ENCODE data around the gene DNAJB1. TPM values are rescaled to one million over a fixed set of nuclear protein-coding genes. Genes with fewer than 3 reads are reported as not detected.

DNAJB1 gene
- total RNA-seq, 4 donors from 2014 or later: 45.9 to 104 (median 66.3) TPM

DNA sequence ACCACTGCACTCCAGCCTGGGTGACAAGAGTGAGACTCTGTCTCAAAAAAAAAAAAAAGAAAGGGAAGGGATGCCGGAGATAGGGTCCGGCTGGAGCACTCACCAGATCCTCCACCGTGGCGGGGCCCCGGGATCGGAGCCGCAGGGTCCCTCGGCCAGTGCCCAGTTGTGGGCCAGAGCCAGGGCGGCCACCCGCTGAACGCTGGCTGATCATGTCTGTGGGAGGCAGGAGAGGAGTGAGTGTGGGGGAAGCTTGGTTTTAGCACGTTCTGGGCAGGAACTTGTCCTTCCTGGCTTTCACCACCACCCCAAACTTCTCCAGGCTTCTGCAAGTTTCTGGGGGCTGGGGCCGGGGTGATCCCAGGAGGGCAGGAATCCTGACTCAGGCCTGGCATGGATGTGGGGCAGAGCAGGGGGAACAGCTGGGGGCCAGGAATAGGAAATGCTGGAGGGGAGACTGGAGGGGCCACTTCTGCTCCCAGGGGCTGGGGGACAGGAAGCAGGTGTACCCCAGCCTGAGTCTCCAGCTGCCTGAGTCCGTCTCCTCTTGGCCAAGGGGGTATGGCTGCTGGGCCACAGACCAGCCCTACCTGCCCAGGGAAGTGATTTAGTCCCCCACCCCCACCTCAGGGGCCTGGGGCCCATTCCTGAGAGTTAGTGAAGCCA lies 38.8 kb downstream of the DNAJB1 start:
- TF ChIP-seq CTCF (IDR thresholded peaks at IDR 0.05; ENCODE audit: low read depth): no peak

GRCh38 chr19:14478113-14478545 lies 40.1 kb downstream of the DNAJB1 start:
- TF ChIP-seq CTCF (IDR thresholded peaks at IDR 0.05; ENCODE audit: low read depth): no peak

DNA sequence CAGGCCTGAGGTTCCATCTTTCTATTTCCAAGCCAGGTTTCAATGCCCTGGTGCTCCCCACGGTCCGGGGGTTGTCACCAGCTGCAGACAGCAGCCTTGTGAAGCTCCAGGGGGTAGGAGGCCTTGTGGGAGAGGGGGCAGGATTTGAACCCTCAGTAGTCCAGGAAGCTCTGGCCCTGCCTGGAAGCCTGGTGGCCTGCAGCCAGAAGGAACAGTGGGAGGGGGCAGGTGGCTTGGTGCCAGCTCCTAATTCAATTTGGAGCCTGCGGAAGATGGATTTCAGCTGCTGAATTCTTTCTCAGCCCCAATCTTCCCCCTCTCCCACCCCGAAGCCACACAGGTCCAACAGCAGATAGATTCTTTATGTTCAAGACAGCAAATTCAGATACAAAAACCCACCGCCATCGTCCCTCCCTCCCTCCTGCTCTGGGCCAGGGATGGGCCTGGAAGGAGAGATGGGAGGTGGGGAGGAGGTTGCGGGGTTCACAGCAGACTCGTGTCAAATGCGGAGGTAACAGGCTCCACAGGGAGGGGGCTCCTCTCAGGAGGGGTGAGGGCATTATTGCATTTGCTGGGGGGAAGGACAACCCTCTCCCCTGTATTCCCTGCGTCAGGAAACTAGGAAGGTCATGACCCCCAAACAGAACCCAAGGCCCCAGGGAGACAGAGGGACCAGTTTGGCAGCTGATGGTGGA lies 40.6 kb downstream of the DNAJB1 start:
- TF ChIP-seq CTCF (IDR thresholded peaks at IDR 0.05; ENCODE audit: low read depth): no peak

- no peak for TF ChIP-seq CTCF (IDR thresholded peaks at IDR 0.05; ENCODE audit: low read depth)
These were observed 41.4 kb downstream of the DNAJB1 start for GRCh38 chr19:14476673-14477401.

- TF ChIP-seq CTCF (IDR thresholded peaks at IDR 0.05; ENCODE audit: low read depth): no peak
These were observed 41.9 kb downstream of the DNAJB1 start for GRCh38 chr19:14476327-14476672.

- TF ChIP-seq CTCF (IDR thresholded peaks at IDR 0.05; ENCODE audit: low read depth): no peak
These were observed 42.7 kb downstream of the DNAJB1 start, which contains the start of gene PTGER1 for GRCh38 chr19:14475251-14476073. PTGER1 (minus strand) TSS chr19:14475354; CDS start chr19:14474320, 1,034 bp downstream.
